MM.1S (cell line): ENCODE results near the gene ENG.
A peak's percentile ranks its signal among the peaks of the same experiment; 100 is the strongest.

ENCODE experiments used
- DNase-seq: peaks from one replicate; pipeline ENCODE4 v3.0.0-alpha.2; 2015
- H2AFZ ChIP-seq: fragments of 300-600 bp; sonication (generic); 2 replicates; pipeline ENCODE4 v1.6.0; 2016; ENCODE audit warnings: antibody characterized with exemption, low read length
- H3F3A ChIP-seq: fragments of 300-600 bp; sonication (generic); 2 replicates; pipeline ENCODE4 v1.6.1; 2016; ENCODE audit warnings: mild to moderate bottlenecking, antibody characterized with exemption, low read length, moderate library complexity, mixed read lengths; ENCODE audit not compliant: insufficient read depth
- H3K27ac ChIP-seq: fragments of 300-600 bp; sonication (generic); 2 replicates; pipeline ENCODE4 v1.5.1; 2016; ENCODE audit warnings: mild to moderate bottlenecking, low read length
- H3K27me3 ChIP-seq: fragments of 300-600 bp; sonication (generic); replicated peaks from 2 replicates; pipeline ENCODE4 v1.6.0; 2016; ENCODE audit warnings: low read length; ENCODE audit not compliant: insufficient read depth
- H3K36me3 ChIP-seq: fragments of 300-600 bp; sonication (generic); replicated peaks from 2 replicates; pipeline ENCODE4 v1.6.1; 2016; ENCODE audit warnings: mild to moderate bottlenecking, low read length, mixed read lengths; ENCODE audit not compliant: insufficient read depth
- H3K4me1 ChIP-seq: fragments of 300-600 bp; sonication (generic); 2 replicates; pipeline ENCODE4 v1.6.1; 2016; ENCODE audit warnings: low read length, mixed read lengths
- H3K4me2 ChIP-seq: fragments of 300-600 bp; sonication (generic); 2 replicates; pipeline ENCODE4 v1.6.0; 2016; ENCODE audit warnings: low read depth, low read length
- H3K4me3 ChIP-seq: fragments of 300-600 bp; sonication (generic); 2 replicates; pipeline ENCODE4 v1.5.1; 2016; ENCODE audit warnings: low read length, mixed read lengths
- H3K79me2 ChIP-seq: fragments of 300-600 bp; sonication (generic); 2 replicates; pipeline ENCODE4 v1.6.1; 2016; ENCODE audit warnings: mixed run types, low read length, mixed read lengths
- H3K9ac ChIP-seq: fragments of 300-600 bp; sonication (generic); 2 replicates; pipeline ENCODE4 v1.6.1; 2016; ENCODE audit warnings: low read length, mixed read lengths
- H3K9me2 ChIP-seq: fragments of 300-600 bp; sonication (generic); replicated peaks from 2 replicates; pipeline ENCODE4 v1.6.1; 2016; ENCODE audit warnings: mild to moderate bottlenecking, low read length, mixed read lengths; ENCODE audit not compliant: insufficient read depth
- H3K9me3 ChIP-seq: fragments of 300-600 bp; sonication (generic); replicated peaks from 2 replicates; pipeline ENCODE4 v1.6.1; 2016; ENCODE audit warnings: mild to moderate bottlenecking, low read length, mixed read lengths; ENCODE audit not compliant: insufficient read depth
- H4K20me1 ChIP-seq: fragments of 300-600 bp; sonication (generic); 2 replicates; pipeline ENCODE4 v1.6.1; 2016; ENCODE audit warnings: mild to moderate bottlenecking, low read length, moderate library complexity, mixed read lengths; ENCODE audit not compliant: insufficient read depth
- EZH2 ChIP-seq: fragments of 300-600 bp; sonication (generic); optimal IDR thresholded peaks from 2 replicates; pipeline ENCODE3; 2017; ENCODE audit warnings: low read depth, mild to moderate bottlenecking, antibody characterized with exemption, low read length, mixed read lengths
- EZH2phosphoT487 ChIP-seq: fragments of 300-600 bp; sonication (generic); IDR thresholded peaks from 2 replicates; pipeline ENCODE4 v1.6.1; 2018; ENCODE audit warnings: antibody characterized with exemption, low read length
- TF ChIP-seq, protein P1 (sequence below): fragments of 300-600 bp; sonication (generic); IDR thresholded peaks from 2 replicates; pipeline ENCODE4 v1.5.1; 2016; ENCODE audit warnings: antibody characterized with exemption, low read length, mixed read lengths

Gene ENG

GRCh38 chr9:127801955-127802575 is 52.4 kb downstream of the ENG start:
- no peaks in the 10 kb centered on the region for H4K20me1 ChIP-seq
- H3K9me3 ChIP-seq, result no peaks in the 10 kb centered on the region
- no peak for TF ChIP-seq EZH2
- TF ChIP-seq, protein P1, sequence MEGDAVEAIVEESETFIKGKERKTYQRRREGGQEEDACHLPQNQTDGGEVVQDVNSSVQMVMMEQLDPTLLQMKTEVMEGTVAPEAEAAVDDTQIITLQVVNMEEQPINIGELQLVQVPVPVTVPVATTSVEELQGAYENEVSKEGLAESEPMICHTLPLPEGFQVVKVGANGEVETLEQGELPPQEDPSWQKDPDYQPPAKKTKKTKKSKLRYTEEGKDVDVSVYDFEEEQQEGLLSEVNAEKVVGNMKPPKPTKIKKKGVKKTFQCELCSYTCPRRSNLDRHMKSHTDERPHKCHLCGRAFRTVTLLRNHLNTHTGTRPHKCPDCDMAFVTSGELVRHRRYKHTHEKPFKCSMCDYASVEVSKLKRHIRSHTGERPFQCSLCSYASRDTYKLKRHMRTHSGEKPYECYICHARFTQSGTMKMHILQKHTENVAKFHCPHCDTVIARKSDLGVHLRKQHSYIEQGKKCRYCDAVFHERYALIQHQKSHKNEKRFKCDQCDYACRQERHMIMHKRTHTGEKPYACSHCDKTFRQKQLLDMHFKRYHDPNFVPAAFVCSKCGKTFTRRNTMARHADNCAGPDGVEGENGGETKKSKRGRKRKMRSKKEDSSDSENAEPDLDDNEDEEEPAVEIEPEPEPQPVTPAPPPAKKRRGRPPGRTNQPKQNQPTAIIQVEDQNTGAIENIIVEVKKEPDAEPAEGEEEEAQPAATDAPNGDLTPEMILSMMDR, result peak; percentile 39
- peak overlapping the region; percentile 69 for H3K9ac ChIP-seq
- H3K27me3 ChIP-seq, result no peaks in the 10 kb centered on the region
- H3K36me3 ChIP-seq, result no peaks in the 10 kb centered on the region; the same call in 1 of the 2 replicates
- peaks cover 18% of the 10 kb centered on the region for H3K4me1 ChIP-seq
- peak overlapping the region; percentile 66 for H3K4me3 ChIP-seq
- H3K9me2 ChIP-seq, result no peaks in the 10 kb centered on the region
- peak overlapping the region; percentile 86 for H2AFZ ChIP-seq
- peaks cover 39% of the 10 kb centered on the region for H3K79me2 ChIP-seq
- peaks cover 8% of the 10 kb centered on the region for H3F3A ChIP-seq
- H3K4me2 ChIP-seq, result peak overlapping the region; percentile 53
- peak overlapping the region; percentile 53 for H3K27ac ChIP-seq
- no peak for DNase-seq

GRCh38 chr9:127796852-127797370 is 57.5 kb downstream of the ENG start:
- peak; percentile 38 for DNase-seq
- H4K20me1 ChIP-seq, result no peaks in the 10 kb centered on the region
- H2AFZ ChIP-seq, result no peak overlapping the region
- no peaks in the 10 kb centered on the region for H3K9me2 ChIP-seq
- H3K4me2 ChIP-seq, result peak overlapping the region; percentile 69
- no peak overlapping the region for H3K4me3 ChIP-seq
- no peaks in the 10 kb centered on the region for H3K27me3 ChIP-seq
- no peaks in the 10 kb centered on the region for H3K36me3 ChIP-seq
- TF ChIP-seq, protein P1, result no peak
- TF ChIP-seq EZH2phosphoT487 (no peak), EZH2 (no peak)
- peak overlapping the region; percentile 71; the same call in 1 of the 2 replicates for H3K27ac ChIP-seq
- H3F3A ChIP-seq, result peaks cover 20% of the 10 kb centered on the region
- no peaks in the 10 kb centered on the region for H3K79me2 ChIP-seq
- H3K9ac ChIP-seq, result peak overlapping the region; percentile 17; the same call in 1 of the 2 replicates
- H3K9me3 ChIP-seq, result no peaks in the 10 kb centered on the region
- peaks cover 23% of the 10 kb centered on the region for H3K4me1 ChIP-seq

DNA sequence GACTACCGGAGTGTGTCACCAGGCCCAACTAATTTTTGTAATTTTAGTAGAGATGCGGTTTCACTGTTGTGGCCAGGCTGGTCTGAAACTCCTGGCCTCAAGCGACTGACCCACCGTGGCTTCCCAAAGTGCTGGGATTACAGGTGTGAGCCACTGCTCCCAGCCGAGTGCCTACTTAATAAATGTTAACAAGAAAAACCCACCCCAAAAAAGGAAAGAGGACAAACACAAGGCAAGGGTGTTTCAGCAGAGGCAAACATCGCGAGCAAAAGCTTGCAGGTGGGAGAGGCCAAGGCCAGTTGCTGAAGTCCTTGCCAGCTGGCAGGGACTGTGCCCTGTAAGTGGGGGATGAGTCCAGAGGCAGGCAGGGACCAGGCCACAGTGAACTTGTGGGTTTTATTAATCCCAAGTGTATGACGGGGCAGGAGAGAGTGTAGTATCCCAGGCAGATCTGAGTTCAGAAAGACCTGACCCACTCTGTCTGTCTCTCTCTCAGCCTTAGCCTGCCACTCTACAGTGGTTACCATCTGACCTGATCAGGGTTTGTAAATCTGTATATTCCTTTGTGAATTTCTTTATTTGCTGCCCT is 58.1 kb downstream of the ENG start:
- Histone ChIP-seq H3K27ac (peak overlapping the region; percentile 71; the same call in 1 of the 2 replicates), H3K9me2 (no peaks in the 10 kb centered on the region), H2AFZ (no peak overlapping the region), H3K4me1 (peaks cover 21% of the 10 kb centered on the region), H3K4me2 (peak overlapping the region; percentile 69), H3K4me3 (no peak overlapping the region), H3F3A (peaks cover 18% of the 10 kb centered on the region), H3K9ac (peak overlapping the region; percentile 17; the same call in 1 of the 2 replicates), H3K36me3 (no peaks in the 10 kb centered on the region), H3K27me3 (no peaks in the 10 kb centered on the region), H3K9me3 (no peaks in the 10 kb centered on the region), H3K79me2 (no peaks in the 10 kb centered on the region), H4K20me1 (no peaks in the 10 kb centered on the region)
- DNase-seq, result peak; percentile 21
- TF ChIP-seq, protein P1, result no peak
- no peak for TF ChIP-seq EZH2phosphoT487
- no peak for TF ChIP-seq EZH2
